HG02870 (cell line): ENCODE data around the gene HSD17B1.
"Not testable (repeated sequence)": the region's sequence is repeated elsewhere in the genome, so short reads cannot be mapped to it uniquely, and the experiment has no call there.

ENCODE experiments used
- ATAC-seq: cut with Tn5 transposase; IDR thresholded peaks from one replicate; pipeline ENCODE4 v1.9.1; 2021; ENCODE audit warnings: mild to moderate bottlenecking, moderate library complexity; ENCODE audit not compliant: unreplicated experiment

HSD17B1 gene, protein sequence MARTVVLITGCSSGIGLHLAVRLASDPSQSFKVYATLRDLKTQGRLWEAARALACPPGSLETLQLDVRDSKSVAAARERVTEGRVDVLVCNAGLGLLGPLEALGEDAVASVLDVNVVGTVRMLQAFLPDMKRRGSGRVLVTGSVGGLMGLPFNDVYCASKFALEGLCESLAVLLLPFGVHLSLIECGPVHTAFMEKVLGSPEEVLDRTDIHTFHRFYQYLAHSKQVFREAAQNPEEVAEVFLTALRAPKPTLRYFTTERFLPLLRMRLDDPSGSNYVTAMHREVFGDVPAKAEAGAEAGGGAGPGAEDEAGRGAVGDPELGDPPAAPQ

DNA sequence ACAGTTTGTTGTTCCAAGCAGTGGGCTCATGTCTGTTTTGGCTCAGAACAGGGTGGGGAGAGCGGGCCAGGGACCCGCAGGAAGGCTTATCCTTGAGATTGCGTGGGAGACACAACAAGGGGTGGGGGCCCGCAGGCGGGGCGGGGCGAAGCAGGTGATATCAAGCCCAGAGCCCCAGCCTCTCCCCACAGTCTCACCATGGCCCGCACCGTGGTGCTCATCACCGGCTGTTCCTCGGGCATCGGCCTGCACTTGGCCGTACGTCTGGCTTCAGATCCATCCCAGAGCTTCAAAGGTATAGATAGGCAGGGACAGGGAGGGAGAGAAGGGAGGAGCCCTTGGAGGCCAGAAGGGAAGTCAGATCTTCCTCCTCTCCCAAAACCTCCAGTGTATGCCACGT is at the start of gene HSD17B1:
TSS of gene HSD17B1 (plus strand) at position 188 of the 400 bp plus-strand sequence. CDS start at position 199, 11 bp downstream.
- ATAC-seq: not testable (repeated sequence)

GRCh38 chr17:42502926-42503325 is 49.8 kb upstream of the HSD17B1 start:
- ATAC-seq: no peak

GRCh38 chr17:42507671-42508070 is 45.1 kb upstream of the HSD17B1 start:
- ATAC-seq: no peak

- ATAC-seq: no peak
These were observed 44.1 kb upstream of the HSD17B1 start for GRCh38 chr17:42508426-42509165.

DNA sequence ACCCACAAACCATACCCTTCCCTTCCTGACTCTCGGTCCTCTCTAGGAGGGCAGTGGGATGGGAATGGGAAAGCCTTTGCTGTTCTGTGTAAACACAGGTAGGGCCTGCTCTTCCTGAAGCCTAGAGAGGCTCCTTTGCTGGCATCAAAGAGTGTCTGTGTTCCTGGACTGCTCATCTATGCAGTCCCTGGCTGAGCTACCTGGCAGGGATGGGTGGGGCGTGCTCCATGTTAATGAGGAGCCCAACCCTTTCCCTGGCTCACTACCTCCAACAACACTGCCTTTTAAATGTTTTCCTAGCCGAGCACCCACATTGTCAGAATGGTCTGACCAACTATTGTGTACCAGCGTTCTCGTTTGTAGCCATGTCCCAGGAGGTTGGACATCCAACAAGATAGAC is 43.3 kb upstream of the HSD17B1 start:
- no peak for ATAC-seq

DNA sequence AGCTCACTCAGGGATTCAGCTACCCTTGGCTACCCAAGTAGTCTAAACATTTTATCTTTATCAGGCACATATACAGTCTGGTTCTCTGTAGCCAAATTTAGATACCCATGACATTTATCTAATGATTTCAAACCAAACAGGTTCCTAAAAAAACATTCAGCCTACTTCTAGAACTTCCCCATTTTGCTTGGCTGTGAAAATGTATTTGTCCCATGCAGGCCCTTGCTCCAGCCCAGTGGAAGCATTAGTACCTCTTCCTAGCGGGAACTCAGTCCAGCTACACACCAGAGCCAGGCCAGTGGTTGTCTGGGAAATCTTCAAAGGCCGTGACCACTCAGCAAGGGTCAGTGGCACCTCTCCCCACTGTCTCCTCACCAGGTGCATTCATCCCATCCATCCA is 42.9 kb upstream of the HSD17B1 start:
- no peak for ATAC-seq

- no peak for ATAC-seq
These were observed 40.5 kb upstream of the HSD17B1 start for GRCh38 chr17:42512246-42512645.

DNA sequence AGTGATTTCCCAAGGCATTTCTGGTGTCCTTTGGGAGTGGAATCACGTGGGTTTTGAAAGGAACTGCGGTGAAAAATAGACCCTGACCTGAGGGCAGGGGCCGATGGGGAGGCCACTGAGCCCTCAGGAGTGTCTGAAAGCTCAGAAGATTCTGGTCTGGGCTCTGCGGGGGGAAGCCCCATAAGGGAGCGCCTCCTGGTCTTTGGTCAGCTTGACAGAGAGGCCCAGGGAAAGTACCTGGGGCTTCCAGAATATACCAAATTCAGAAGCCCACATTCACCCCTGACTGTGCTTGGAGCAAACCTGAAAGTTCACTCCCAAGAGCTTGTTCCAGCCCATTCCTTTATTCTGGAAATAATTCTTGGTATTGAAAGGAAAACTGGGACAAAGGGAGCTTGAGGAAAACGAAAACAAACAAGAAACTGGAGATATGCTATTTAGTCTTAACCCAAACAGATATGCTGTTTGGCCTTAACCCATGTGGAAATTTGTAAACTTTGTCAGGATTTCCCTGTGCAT is 39.9 kb upstream of the HSD17B1 start:
- peak; percentile 68 for ATAC-seq

DNA sequence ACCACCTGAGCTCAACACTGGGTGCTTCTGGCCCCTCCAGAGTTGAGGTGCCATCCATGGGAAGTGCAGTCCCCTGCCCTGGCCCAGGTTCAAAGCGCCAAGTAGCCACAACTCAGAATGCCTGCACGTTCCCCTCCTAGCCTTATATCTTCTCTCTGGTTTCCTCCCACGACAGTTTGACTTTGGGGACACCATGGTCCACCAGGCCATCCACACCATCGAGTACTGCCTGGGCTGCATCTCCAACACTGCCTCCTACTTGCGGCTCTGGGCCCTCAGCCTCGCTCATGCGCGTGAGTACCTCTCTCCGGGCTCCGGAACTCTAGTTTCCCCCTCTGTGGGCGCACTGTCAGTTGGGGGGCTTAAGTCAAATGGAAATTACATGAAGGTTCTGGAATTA is 39.0 kb upstream of the HSD17B1 start:
- no peak for ATAC-seq

GRCh38 chr17:42514279-42514678 is 38.4 kb upstream of the HSD17B1 start:
- no peak for ATAC-seq

GRCh38 chr17:42514867-42515266 is 37.9 kb upstream of the HSD17B1 start:
- ATAC-seq: no peak

- no peak for ATAC-seq
These were observed 35.2 kb upstream of the HSD17B1 start for GRCh38 chr17:42517516-42517915.

- ATAC-seq: no peak
These were observed 34.5 kb upstream of the HSD17B1 start for GRCh38 chr17:42518046-42518754.

DNA sequence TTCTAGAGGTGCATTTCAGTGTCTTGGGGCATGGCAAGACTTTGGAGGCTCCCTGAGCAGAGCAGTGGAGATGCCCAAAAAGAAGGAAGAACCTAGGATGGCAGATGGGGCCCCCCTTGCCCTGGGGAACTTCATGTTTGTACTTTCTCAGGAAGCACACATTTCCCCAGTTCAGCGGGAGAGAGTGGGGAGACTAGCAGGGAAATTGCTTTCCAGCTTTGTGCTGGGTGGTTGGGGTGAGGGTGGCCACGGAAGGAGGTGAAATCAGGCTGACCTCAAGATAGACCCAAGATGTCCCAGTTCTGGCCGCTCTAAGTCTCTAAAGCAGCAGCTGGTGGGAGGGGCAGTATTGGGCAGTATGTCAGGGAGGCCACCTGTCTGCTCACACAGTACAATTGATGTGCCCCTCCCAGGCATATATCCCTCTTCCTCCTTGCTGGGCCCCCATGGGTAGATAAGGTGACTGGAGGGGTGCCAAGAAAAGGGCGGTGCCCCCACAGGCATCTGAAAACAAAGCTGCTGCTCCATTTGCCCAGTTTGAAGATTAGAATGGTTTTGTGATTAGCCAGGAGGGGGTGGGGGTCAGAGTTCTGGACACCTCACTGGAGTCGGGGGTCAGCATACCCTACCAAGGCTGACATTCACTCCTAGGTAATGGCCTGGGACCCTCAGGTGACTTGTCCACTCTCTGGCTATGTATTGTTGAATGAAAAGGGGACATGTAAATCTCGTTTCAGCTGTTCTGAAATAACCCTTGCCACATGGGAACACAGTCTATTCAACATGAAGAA is 33.8 kb upstream of the HSD17B1 start:
- ATAC-seq: no peak

DNA sequence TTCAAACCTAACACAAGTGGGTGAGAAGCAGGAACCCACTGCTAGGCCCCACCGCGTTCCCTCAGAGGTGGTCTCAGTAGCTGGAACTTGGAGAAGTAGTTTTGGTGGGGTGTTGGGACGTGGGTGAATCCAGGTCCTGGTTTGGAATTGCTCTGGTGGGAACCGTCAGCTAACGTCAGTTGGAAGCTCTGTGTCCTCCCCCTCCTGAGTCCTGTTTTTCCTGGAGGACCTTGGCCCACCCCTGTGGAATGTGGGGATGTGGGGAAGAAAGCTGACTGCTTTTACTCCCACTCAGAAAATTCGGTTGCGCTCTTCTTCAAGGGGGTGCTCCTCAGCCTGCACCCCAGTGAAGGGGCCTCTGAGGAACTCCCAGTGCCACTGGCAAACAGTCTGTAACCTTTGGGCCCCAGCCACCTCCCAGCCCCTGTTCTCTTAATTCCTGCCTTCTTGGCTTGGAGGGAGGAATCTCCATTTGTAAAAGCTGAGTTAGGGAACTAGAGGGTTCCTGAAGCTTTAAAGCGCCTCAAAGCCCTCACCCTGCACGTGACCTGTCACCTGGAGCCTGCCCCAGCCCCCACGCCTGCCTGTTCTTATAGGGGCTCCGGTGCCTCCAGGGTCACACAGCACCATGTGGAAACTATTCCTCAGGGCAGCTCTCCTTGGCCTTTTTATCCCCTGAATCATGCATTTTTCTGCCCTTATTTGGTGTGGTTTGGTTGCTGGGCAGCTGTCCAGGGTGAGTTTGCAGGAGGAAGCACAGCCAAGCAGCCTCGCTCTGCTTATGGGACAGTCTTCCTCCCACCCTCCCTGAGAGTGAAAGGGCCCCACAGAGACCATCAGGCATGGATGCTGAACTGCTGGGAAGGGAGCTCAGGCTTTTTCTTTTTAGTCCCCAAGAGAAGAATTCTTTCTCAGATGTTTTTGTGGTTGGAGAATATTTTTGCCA is 32.9 kb upstream of the HSD17B1 start:
- no peak for ATAC-seq

DNA sequence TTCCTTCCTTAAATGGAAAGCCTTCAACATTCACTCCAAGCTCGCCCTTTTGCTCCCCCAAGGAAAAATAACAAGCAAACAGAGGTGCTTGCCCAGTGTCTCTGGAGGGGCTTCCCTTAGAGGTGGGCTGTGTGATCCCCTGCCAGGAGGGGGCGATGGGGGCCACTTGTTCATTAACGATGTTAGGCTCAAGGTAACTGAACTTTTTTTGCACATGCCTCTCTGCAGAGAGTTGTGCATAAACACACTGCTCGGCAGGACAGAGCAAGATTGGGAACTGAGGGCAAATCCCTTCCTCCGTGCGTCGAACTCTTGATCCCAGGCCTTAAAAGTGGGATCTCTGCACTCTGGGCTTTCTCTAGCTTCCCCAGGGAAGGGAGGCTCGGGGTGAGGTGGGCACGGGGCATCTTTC is 32.2 kb upstream of the HSD17B1 start:
- ATAC-seq: no peak

DNA sequence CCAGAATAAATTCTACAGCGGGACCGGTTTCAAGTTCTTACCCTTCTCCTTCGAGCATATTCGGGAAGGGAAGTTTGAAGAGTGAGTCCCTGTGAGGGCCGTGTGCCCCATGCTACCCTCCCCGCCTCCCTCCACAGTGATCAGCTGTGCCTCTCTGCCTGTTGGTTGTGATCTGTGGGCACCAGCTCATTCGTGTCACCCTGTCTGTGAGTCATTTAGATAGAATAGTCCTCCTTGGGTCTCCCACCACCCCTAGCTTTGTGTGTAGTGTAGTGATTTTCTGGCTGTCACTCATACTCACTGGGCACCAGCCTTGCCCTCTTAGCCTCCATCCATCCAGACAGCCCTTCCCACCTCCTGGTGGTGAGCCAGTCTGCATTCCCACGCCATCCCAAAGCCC is 31.7 kb upstream of the HSD17B1 start:
- ATAC-seq: no peak

DNA sequence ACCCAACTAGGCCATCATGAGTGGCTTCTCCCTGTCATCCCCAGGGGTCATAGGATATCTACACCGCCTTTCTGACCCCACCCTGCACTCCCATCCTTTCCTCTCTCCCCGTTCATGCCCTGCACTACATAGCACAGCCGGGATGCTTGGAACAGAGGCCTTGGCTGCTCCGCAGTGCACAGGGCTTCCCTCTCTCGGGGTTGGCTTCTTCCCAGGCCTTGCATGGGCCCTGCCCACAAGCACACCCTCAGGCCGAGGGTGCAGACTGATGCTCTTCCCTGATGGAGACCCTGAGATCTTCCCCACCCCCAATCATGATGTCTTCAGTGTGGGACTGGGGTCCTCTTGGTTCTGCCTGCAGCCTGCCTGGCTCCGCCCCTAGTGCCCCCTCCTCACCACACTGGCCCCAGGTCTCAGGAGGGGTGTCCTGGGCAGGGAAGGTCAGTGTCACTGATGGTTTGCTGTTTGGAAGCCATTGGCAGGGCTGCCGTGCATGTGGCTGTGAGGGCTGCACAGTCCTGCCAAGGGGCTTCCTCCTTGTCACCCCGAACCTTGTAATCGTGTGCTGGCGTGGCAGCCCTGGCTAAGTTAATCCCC is 31.0 kb upstream of the HSD17B1 start:
- ATAC-seq: no peak

DNA sequence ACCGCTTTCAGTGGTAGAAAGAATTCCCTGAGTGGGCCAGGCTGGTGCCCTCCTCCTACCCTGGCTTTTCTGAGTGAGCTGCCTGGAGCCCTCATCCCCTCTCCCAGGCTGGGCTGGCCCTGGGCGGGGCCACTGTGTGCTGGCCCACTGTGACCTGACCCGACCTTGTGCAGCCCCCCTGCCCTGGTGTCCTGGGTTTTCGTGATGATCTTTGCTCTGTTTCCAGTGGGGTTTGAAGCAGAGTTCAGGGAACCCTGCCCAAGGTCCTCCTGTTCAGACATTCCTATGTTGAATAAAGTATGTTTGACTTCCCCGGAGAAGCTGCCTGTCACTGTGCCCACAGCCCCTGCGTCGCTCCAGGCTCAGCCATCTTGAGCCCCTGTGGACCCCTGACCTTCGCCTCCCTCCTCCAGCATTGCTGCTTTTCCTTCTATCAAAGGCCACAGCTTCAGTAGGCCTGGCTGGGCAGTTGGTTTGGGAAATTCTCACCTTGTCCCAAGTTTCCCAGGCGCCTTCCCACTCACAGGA is 30.4 kb upstream of the HSD17B1 start:
- ATAC-seq: no peak
